Left ventricle myocardium superior (tissue), 1 donor: ENCODE data around the gene PPFIA2. TPM values are rescaled to one million over a fixed set of nuclear protein-coding genes. Genes with fewer than 3 reads are reported as not detected.

Source experiments
- ATAC-seq: fragments of 200-7000 bp; cut with Tn5 transposase; one replicate; pipeline ENCODE4 v1.9.1; 2020; ENCODE audit warnings: mild to moderate bottlenecking, moderate library complexity
- DNase-seq: peaks from one replicate; pipeline ENCODE4 v3.0.0-alpha.2; 2020
- intact Hi-C: fragments of 100-400 bp; cut with micrococcal nuclease; formaldehyde crosslinking; loops from one replicate; pipeline ENCODE4 v1.11.0; 2022
- total RNA-seq: library from RNA; stranded (reverse); fragmentation: NEBNext Ultra II Directional; extraction: Animal tissue kit (Norgen Biotek cat#: 25700); gene quantifications from one replicate; pipeline ENCODE4 v1.2.1, GENCODE V29; 2021
- donor health status: DM: no; HTN: yes; CAD: no; lungs with severe emphysema.

Gene PPFIA2
- total RNA-seq, 1 donor from 2014 or later = 0.37 TPM

DNA sequence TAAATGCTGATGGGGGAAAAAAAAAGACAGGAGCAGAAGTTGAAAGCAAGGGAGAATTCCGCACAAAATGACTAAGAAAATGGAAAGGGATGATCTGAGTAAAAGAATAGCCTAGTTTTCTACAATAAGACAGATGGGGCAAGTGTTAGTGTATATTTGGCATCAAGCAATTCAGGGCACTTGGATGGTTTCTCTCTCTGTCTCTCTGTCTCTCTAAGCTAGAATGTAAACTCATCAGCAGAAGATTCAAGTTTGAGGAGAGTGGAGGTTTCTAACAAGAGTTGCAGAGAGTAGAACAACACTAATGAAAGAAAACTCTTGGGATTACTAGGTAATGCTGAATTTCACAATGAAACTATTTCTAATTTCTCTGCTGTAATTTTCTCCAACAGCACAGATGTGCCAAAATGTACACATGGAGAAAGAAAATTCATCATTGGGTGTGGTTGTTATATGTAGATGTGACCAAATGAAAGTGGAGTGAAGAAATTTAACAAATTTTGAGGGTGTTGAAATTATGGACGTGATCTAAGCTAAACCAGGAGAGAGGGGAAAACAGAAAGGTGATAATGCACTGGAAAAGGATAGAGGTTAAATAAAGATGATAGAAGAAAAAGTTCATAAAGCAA lies 444.1 kb downstream of the PPFIA2 start:
- no peak for ATAC-seq
- intact Hi-C loops = no loop called here
- no peak for DNase-seq

- ATAC-seq = no peak
- intact Hi-C loops = no loop called here
- DNase-seq = no peak
Measured at GRCh38 chr12:81303935-81304334, 455.2 kb downstream of the PPFIA2 start.

DNA sequence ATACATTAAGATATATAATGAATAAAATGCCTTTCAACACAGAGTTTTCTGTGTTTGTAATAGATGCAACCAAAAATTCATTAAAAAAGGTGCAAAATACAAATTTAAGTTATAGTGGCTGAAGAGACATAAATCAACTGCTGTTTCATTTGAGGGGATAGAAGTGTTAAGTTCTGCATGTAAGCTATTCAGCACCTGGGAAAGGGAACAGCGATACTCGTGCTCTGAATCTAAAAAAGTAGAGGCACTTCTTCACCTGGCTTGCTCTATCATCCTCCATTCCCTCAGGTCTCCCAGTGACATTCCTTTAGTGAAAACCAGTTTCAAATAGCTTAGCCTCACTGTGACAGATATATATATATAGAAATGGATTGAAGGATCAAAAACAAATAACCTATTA lies 458.7 kb downstream of the PPFIA2 start:
- intact Hi-C loops = no loop called here
- no peak for DNase-seq
- no peak for ATAC-seq

DNA sequence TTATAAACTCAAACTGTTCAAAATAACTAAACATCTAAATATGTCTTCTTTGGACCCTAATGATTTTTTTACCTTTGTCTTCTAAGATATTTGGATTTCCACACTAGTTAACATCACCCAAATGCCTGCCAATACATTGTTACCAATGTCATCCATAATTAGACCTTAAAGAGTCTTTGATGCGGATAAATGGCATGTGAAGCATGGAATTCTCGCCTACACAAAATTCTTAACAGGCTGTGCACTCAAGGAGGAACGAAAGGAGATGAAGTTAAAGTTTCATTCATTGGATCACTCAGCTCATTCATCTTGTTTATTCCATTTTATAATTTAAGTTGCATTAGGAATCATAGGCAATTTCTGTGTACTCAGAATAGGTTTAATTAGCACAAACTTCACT lies 461.5 kb downstream of the PPFIA2 start:
- no peak for ATAC-seq
- no peak for DNase-seq
- intact Hi-C loops = no loop called here

DNA sequence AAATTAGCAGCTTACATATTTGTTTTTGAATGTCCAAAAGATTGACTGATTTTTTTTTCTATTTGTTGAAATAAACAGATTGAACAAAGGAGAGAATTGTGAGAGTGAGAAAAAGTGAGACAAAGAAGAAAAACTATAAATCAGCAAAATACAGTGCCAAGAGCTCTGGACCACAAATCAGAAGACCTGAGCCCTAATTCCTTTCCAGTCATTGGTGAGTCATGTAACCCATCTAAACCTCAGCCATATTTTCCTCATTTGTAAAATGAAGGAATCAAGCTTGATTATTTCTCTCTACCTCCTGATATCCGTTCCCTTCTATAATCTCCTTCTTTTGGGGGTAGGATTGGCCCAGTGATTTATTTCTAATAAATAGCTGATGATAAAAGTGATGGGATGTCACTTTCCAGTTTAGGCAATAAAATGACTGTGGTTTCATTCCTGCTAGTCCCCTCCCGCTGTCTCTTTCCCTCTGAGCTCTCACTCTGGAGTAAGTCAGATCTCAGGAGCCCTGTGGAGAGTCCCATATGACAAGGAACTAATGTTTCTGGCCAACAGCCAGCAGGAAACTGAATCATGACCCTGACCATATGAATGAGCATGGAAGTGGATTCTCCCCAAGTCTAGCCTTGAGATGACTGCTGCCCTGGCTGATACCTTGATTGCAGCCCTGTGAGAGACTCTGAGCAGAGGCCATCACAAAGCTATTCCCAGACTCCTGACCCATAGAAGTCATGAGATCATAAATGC lies 462.4 kb downstream of the PPFIA2 start:
- intact Hi-C loops = no loop called here
- no peak for ATAC-seq
- no peak for DNase-seq

- DNase-seq (no peak), ATAC-seq (no peak)
- intact Hi-C loops = no loop called here
Measured at GRCh38 chr12:81295251-81295650, 463.9 kb downstream of the PPFIA2 start.

- intact Hi-C loops = no loop called here
- no peak for ATAC-seq
- no peak for DNase-seq
Measured at GRCh38 chr12:81294325-81295190, 464.6 kb downstream of the PPFIA2 start.

GRCh38 chr12:81288651-81289050 lies 470.5 kb downstream of the PPFIA2 start:
- no peak for DNase-seq
- no peak for ATAC-seq
- intact Hi-C loops = no loop called here

GRCh38 chr12:81284137-81284536 lies 475.0 kb downstream of the PPFIA2 start:
- ATAC-seq = no peak
- intact Hi-C loops = no loop called here
- DNase-seq = no peak

DNA sequence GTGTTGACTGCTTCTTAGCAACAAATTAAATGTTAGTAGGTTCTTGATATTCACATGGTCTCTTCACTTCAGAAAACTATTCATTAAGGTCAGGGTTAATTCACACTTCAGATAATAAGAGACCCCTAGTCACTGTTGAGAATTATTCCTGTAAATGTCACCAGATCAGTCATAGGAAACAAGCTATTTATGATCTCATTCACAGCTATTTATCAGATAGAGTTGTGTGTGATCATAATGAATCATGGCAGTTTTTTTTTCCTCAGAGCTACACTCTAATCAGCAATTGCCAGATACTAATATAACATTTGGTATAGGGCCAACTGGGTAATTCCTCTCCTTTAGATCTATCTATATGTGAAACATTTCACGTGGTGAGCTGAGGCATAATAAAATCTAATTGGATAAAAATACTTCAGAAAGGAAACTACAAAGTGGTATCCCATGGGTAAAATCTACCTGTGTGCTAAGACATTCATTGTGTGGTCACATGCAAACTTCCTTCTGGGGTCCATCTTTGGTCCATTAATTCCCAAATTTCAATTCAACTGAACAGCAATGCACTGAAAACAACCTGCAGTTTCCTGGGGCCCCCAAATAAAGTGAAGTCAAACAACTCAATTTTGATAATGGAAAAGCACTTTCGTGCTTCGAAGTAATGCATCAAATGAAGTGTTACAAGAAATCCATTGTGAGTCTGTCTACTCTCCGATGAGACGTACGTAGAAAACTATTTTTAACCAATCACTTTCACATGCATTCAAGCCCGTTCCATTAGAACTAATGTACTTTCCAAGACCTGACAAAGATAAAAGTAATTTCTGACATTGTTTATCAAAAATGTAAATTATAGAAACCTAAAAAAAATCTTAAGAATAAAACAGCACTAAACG lies 484.3 kb downstream of the PPFIA2 start:
- intact Hi-C loops = no loop called here
- no peak for DNase-seq
- ATAC-seq = no peak

GRCh38 chr12:81270385-81270784 lies 488.8 kb downstream of the PPFIA2 start:
- intact Hi-C loops = no loop called here
- DNase-seq = no peak
- no peak for ATAC-seq

DNA sequence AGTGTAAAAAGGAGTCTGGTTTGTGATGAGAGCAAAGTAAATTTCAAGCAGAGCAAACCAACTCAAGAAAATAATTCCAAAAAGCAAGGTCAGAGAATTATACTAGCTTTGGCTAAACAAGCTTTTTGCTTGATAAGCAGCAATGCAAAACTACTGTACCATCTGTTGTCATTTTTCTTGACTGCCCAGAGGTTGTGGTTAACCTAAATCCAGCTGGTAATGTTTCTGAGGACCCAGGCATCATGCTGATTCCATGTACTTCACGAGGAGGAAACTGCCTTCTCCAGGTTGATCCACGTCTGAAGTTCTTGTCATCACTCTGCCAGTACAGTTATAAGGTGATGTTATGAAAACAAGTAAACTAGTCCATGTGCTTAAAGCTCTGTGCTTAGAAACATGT lies 496.1 kb downstream of the PPFIA2 start:
- intact Hi-C loops = no loop called here
- DNase-seq (no peak), ATAC-seq (no peak)

GRCh38 chr12:81261508-81262207 lies 497.5 kb downstream of the PPFIA2 start:
- no peak for DNase-seq
- intact Hi-C loops = no loop called here
- ATAC-seq = no peak

- DNase-seq (no peak), ATAC-seq (no peak)
- intact Hi-C loops = no loop called here
Measured at GRCh38 chr12:81259360-81259759, 499.8 kb downstream of the PPFIA2 start.

- ATAC-seq (no peak), DNase-seq (no peak)
- intact Hi-C loops = no loop called here
Measured at GRCh38 chr12:81257947-81258551, 501.1 kb downstream of the PPFIA2 start.

- intact Hi-C loops = no loop called here
- DNase-seq = no peak
- no peak for ATAC-seq
Measured at GRCh38 chr12:81255947-81256346, 503.2 kb downstream of the PPFIA2 start.

DNA sequence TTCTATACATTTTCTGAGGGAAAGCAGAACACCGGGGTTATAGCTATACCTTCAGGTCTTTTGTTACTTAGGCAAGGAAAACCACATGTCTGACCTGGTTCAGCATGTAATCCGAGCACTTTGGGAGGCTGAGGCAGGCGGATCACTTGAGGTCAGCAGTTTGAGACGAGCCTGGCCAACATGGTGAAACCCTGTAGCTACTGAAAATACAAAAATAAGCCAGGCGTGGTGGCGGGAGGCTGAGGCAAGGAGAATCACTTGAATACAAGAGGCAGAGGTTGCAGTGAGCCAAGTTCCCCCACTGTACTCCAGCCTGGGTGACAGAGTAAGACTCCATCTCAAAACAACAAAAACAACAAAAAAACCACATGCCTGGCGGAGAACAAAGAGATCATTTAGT lies 503.7 kb downstream of the PPFIA2 start:
- ATAC-seq (no peak), DNase-seq (no peak)
- intact Hi-C loops = no loop called here

- intact Hi-C loops = no loop called here
Measured at GRCh38 chr12:81253360-81253759, 505.8 kb downstream of the PPFIA2 start.

More at GRCh38 chr12:81253360-81253759, 505.8 kb downstream of the PPFIA2 start:
- ATAC-seq (no peak), DNase-seq (no peak)
